Panc1 (cell line): ENCODE data around the gene PECR. TPM values are rescaled to one million over a fixed set of nuclear protein-coding genes. Genes with fewer than 3 reads are reported as not detected.

Source experiments
- ATAC-seq: fragments of 200-7000 bp; cut with Tn5 transposase; 2 replicates; pipeline ENCODE4 v1.9.1; 2020; ENCODE audit warnings: mild to moderate bottlenecking, moderate library complexity
- BruUV-seq: library from RNA; stranded (reverse); fragments of 400-500 nt; replicated peaks from 2 replicates; lab custom pipeline; 2021; lab: Mats Ljungman, UMichigan
- CTCF ChIA-PET: fragments of 300-600 bp; sonication (Branson Sonifier 250); formaldehyde crosslinking; loops from one replicate; lab custom pipeline; 2022; ENCODE audit warnings: antibody characterized with exemption; lab: Charles Lee
- POLR2A ChIA-PET: fragments of 300-600 bp; sonication (Branson Sonifier 250); formaldehyde crosslinking; loops from one replicate; lab custom pipeline; 2022; ENCODE audit warnings: antibody characterized with exemption; lab: Charles Lee
- DNase-seq: peaks from one replicate; pipeline ENCODE4 v3.0.0-alpha.2; 2010; ENCODE audit warnings: low read depth, low spot score
- H3K27ac ChIP-seq: 2 replicates; pipeline ENCODE4 v1.5.1; 2011; ENCODE audit warnings: mild to moderate bottlenecking, low read length, inconsistent platforms
- H3K27me3 ChIP-seq: fragments of 200-500 bp; sonication (Bioruptor generic); 2 replicates; pipeline ENCODE4 v1.6.0; 2014; ENCODE audit warnings: low read length, inconsistent platforms; ENCODE audit not compliant: control insufficient read depth, insufficient read depth
- H3K36me3 ChIP-seq: fragments of 200-500 bp; sonication (Bioruptor generic); 2 replicates; pipeline ENCODE4 v1.5.1; 2014; ENCODE audit warnings: inconsistent platforms, mild to moderate bottlenecking, low read length, moderate library complexity; ENCODE audit not compliant: control insufficient read depth, insufficient read depth
- H3K4me1 ChIP-seq: 2 replicates; pipeline ENCODE4 v1.5.1; 2011; ENCODE audit warnings: inconsistent platforms, mild to moderate bottlenecking, low read length, moderate library complexity; ENCODE audit not compliant: control insufficient read depth, insufficient read depth
- H3K4me3 ChIP-seq, 2 experiments: 2 replicates each; pipeline ENCODE4 v1.5.1; 2011 to 2012; ENCODE audit warnings: low read depth in 2 of 2, low read length in 2 of 2, mild to moderate bottlenecking in 2 of 2, inconsistent platforms in 1 of 2, moderate library complexity in 1 of 2
- H3K9me3 ChIP-seq: fragments of 200-500 bp; sonication (Bioruptor generic); 2 replicates; pipeline ENCODE4 v1.5.1; 2014; ENCODE audit warnings: low read depth, mild to moderate bottlenecking, inconsistent platforms, low read length, moderate library complexity; ENCODE audit not compliant: control insufficient read depth, insufficient read depth
- SIN3A ChIP-seq: IDR thresholded peaks from 2 replicates; pipeline ENCODE4 v1.6.1; 2012; ENCODE audit warnings: low read depth, mild to moderate bottlenecking, low read length, moderate library complexity, borderline replicate concordance; ENCODE audit not compliant: insufficient read depth
- in situ Hi-C: cut with HindIII; loops from 2 replicates; pipeline ENCODE4 v1.10.0; 2016; ENCODE audit warnings: low sequenced_read_pairs, low pct_unique_long_range_greater_than_20kb
- intact Hi-C: fragments of 100-400 bp; cut with micrococcal nuclease; formaldehyde crosslinking; loops from one replicate; pipeline ENCODE4 v1.10.0; 2022; ENCODE audit not compliant: unreplicated experiment
- total RNA-seq: library from RNA; stranded (reverse); gene quantifications from one replicate; pipeline ENCODE4 v1.2.1, GENCODE V29; 2021; ENCODE audit not compliant: unreplicated experiment
- TF ChIP-seq, protein P1 (sequence below): fragments of 450-650 bp; IDR thresholded peaks from 2 replicates; pipeline ENCODE4 v1.5.1; 2017; ENCODE audit warnings: mild to moderate bottlenecking
- TF ChIP-seq, protein P2 (sequence below), 2 experiments: IDR thresholded peaks; 2 replicates each; pipeline ENCODE4 v1.6.1; 2011 to 2012; ENCODE audit warnings: low read depth in 2 of 2, control low read depth in 1 of 2, low read length in 1 of 2, mild to moderate bottlenecking in 1 of 2, moderate library complexity in 1 of 2; ENCODE audit not compliant: insufficient read depth in 1 of 2

Gene PECR
- total RNA-seq, 1 experiment from 2014 or later, result 16.5 TPM

DNA sequence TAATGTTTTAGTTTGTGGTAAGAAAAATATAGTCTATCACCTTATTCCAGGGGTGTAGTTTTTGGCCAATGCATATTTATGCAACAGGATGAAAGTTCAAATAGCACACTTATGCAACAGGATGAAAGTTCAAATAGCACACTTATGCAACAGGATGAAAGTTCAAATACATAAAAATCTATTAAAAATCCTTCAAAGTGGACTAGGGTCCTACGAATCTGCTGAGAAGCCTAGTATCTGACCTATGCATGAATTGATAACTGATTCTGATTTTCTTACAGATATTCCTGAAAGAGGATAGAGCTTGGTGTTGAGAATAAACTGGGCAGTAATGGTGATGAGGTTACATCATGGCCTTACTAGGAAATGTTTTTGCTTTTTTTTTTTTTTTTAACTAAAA is 2.8 kb downstream of the PECR start:
- BruUV-seq, result no TSS peak
- in situ Hi-C loops (no loop called here), intact Hi-C loops (no loop called here)
- TF ChIP-seq, protein P1, sequence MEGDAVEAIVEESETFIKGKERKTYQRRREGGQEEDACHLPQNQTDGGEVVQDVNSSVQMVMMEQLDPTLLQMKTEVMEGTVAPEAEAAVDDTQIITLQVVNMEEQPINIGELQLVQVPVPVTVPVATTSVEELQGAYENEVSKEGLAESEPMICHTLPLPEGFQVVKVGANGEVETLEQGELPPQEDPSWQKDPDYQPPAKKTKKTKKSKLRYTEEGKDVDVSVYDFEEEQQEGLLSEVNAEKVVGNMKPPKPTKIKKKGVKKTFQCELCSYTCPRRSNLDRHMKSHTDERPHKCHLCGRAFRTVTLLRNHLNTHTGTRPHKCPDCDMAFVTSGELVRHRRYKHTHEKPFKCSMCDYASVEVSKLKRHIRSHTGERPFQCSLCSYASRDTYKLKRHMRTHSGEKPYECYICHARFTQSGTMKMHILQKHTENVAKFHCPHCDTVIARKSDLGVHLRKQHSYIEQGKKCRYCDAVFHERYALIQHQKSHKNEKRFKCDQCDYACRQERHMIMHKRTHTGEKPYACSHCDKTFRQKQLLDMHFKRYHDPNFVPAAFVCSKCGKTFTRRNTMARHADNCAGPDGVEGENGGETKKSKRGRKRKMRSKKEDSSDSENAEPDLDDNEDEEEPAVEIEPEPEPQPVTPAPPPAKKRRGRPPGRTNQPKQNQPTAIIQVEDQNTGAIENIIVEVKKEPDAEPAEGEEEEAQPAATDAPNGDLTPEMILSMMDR, result no peak
- ATAC-seq, result no peak
- H3K27ac ChIP-seq, result no peak overlapping the region
- H3K9me3 ChIP-seq, result no peaks in the 10 kb centered on the region
- H3K4me1 ChIP-seq, result peaks cover 11% of the 10 kb centered on the region; the same call in 1 of the 2 replicates
- DNase-seq, result no peak
- CTCF ChIA-PET, result no interaction called here
- no peaks in the 10 kb centered on the region for H3K36me3 ChIP-seq
- H3K4me3 ChIP-seq, result no peak overlapping the region
- H3K27me3 ChIP-seq, result no peaks in the 10 kb centered on the region
- POLR2A ChIA-PET, result no interaction called here

DNA sequence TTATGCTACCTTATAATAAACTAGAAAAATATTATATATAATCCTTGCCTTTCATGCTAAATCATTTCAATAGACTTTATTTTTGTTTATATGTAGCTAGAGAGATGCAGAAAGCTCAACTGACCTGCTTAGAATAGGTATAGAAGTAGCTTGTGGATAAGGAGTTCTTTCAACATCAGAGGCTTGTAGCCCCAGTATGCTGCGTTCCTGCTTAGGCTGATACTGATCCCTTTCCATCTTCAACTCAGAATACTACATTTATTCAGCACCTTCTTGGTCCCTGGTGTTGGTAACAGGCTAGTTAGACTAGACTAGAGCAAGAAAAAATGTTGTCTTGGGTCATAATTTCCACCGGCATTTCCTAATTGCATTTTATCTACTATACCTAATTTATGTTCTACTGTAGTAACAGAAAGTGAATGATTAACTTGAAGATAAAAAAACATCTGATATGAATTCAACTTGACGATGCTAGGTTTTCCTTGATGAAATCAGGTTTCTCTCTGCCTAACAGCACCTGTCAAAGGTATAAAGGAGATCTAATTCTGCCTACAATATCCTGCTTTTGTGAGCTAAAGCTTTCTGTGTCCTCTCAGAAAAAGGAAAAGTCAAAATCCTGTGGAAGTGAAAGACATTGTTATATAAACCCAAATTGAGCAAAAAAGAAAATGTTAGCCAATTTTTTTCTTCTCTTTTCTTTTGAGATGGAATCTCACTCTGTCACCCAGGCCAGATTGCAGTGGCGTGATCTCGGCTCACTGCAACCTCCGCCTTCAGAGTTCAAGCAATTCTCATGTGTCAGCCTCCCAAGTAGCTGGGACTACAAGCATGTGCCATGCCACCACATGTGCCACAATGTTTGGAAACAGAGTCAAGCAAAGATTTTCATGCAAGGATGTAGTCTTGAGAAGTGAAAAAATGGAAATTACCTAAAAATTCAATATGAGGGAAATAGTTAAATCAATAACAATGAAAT is 5.8 kb downstream of the PECR start:
- in situ Hi-C loops (no loop called here), intact Hi-C loops (no loop called here)
- no TSS peak for BruUV-seq
- H3K27me3 ChIP-seq, result no peaks in the 10 kb centered on the region
- H3K4me3 ChIP-seq, result no peak overlapping the region
- 0 out of 2 replicates have a peak, but pooled peaks cover 3% of the 10 kb centered on the region for H3K4me1 ChIP-seq
- no peak for DNase-seq
- no peaks in the 10 kb centered on the region for H3K9me3 ChIP-seq
- ATAC-seq, result no peak
- no peak for TF ChIP-seq SIN3A
- TF ChIP-seq, protein P2, sequence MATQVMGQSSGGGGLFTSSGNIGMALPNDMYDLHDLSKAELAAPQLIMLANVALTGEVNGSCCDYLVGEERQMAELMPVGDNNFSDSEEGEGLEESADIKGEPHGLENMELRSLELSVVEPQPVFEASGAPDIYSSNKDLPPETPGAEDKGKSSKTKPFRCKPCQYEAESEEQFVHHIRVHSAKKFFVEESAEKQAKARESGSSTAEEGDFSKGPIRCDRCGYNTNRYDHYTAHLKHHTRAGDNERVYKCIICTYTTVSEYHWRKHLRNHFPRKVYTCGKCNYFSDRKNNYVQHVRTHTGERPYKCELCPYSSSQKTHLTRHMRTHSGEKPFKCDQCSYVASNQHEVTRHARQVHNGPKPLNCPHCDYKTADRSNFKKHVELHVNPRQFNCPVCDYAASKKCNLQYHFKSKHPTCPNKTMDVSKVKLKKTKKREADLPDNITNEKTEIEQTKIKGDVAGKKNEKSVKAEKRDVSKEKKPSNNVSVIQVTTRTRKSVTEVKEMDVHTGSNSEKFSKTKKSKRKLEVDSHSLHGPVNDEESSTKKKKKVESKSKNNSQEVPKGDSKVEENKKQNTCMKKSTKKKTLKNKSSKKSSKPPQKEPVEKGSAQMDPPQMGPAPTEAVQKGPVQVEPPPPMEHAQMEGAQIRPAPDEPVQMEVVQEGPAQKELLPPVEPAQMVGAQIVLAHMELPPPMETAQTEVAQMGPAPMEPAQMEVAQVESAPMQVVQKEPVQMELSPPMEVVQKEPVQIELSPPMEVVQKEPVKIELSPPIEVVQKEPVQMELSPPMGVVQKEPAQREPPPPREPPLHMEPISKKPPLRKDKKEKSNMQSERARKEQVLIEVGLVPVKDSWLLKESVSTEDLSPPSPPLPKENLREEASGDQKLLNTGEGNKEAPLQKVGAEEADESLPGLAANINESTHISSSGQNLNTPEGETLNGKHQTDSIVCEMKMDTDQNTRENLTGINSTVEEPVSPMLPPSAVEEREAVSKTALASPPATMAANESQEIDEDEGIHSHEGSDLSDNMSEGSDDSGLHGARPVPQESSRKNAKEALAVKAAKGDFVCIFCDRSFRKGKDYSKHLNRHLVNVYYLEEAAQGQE (IDR thresholded peaks at IDR 0.05; ENCODE audit: insufficient read depth in 1 of 2, low read depth in 2 of 2, low read length in 1 of 2), result no peak
- TF ChIP-seq, protein P1, result no peak
- H3K36me3 ChIP-seq, result no peaks in the 10 kb centered on the region
- POLR2A ChIA-PET, result interaction anchor here (0.6 kb wide), 1 partner anchor 24 kb away, joined by 13 read pairs; no protein-coding TSS in a partner anchor
- CTCF ChIA-PET, result no interaction called here
- H3K27ac ChIP-seq, result no peak overlapping the region
